Colonic mucosa (tissue), 4 donors: Measurements from ENCODE around the gene MIPOL1. TPM values are rescaled to one million over a fixed set of nuclear protein-coding genes. Genes with fewer than 3 reads are reported as not detected.
"Not testable (repeated sequence)": the region's sequence is repeated elsewhere in the genome, so short reads cannot be mapped to it uniquely, and the experiment has no call there.

Source experiments
- DNase-seq: peaks from one replicate; pipeline ENCODE4 v3.0.0-alpha.2; 2020
- H3K27ac ChIP-seq: fragments of 200-600 bp; one replicate; pipeline ENCODE4 v1.8.0; 2021
- H3K27me3 ChIP-seq: fragments of 200-600 bp; one replicate; pipeline ENCODE4 v1.8.0; 2021
- H3K36me3 ChIP-seq: fragments of 200-600 bp; one replicate; pipeline ENCODE4 v1.8.0; 2021
- H3K4me1 ChIP-seq: fragments of 200-600 bp; one replicate; pipeline ENCODE4 v1.8.0; 2021; ENCODE audit warnings: mild to moderate bottlenecking
- H3K4me3 ChIP-seq: fragments of 200-600 bp; one replicate; pipeline ENCODE4 v1.8.0; 2021
- H3K9ac ChIP-seq, 2 donors: one replicate each; pipeline ENCODE4 v1.7.0; 2013; ENCODE audit warnings: control low read depth in 2 of 2, low read depth in 2 of 2, low read length in 2 of 2
- H3K9me3 ChIP-seq: fragments of 200-600 bp; one replicate; pipeline ENCODE4 v1.8.0; 2021
- intact Hi-C: fragments of 100-400 bp; cut with DNase I; formaldehyde crosslinking; loops from one replicate; pipeline ENCODE4 v1.14.1; 2022
- total RNA-seq, 2 donors: library from RNA; stranded (reverse); fragmentation: NEBNext Ultra II Directional in 1 of 2; extraction: Animal tissue kit (Norgen Biotek cat#: 25700) in 1 of 2; gene quantifications; one replicate each; pipeline ENCODE4 v1.2.1, GENCODE V29; 2021
- TF ChIP-seq, protein P1 (sequence below): fragments of 200-600 bp; IDR thresholded peaks from one replicate; pipeline ENCODE4 v1.8.0; 2022; ENCODE audit warnings: antibody characterized with exemption, mild to moderate bottlenecking
- donor health status: healthy.
- donor health status: DM: no; HTN: no; CAD: no.
- donor health status: DM: no; HTN: no; CAD: no.

MIPOL1 gene
- total RNA-seq, 2 donors from 2014 or later, result 4.9 to 7.7 TPM

DNA sequence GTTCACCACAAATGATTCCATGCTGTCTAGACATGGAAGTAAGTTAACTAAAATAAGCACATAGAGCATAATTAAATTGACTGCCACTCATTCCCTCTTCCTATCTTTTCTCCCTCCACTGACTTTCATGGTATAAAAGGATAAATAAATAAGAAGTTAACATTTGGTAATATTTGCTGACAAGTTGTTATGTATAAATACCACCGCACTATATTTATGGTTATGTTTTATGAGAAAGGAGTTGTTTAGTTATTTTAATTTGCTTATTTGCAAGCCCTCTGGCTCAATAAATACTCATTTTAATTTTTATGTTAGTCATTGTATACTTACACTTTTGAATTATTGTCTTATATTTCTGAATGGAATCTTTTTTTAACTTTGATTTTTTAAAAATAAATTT, 113.5 kb downstream of the MIPOL1 start:
- no peak for DNase-seq
- Histone ChIP-seq H3K27me3 (no peaks in the 10 kb centered on the region), H3K4me1 (no peaks in the 10 kb centered on the region), H3K27ac (no peak overlapping the region), H3K36me3 (no peaks in the 10 kb centered on the region), H3K9me3 (no peaks in the 10 kb centered on the region), H3K4me3 (no peak overlapping the region), H3K9ac (no peak overlapping the region)
- intact Hi-C loops, result no loop called here
- TF ChIP-seq, protein P1, sequence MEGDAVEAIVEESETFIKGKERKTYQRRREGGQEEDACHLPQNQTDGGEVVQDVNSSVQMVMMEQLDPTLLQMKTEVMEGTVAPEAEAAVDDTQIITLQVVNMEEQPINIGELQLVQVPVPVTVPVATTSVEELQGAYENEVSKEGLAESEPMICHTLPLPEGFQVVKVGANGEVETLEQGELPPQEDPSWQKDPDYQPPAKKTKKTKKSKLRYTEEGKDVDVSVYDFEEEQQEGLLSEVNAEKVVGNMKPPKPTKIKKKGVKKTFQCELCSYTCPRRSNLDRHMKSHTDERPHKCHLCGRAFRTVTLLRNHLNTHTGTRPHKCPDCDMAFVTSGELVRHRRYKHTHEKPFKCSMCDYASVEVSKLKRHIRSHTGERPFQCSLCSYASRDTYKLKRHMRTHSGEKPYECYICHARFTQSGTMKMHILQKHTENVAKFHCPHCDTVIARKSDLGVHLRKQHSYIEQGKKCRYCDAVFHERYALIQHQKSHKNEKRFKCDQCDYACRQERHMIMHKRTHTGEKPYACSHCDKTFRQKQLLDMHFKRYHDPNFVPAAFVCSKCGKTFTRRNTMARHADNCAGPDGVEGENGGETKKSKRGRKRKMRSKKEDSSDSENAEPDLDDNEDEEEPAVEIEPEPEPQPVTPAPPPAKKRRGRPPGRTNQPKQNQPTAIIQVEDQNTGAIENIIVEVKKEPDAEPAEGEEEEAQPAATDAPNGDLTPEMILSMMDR, result no peak

GRCh38 chr14:37318938-37319337, 121.2 kb downstream of the MIPOL1 start:
- H3K36me3 ChIP-seq, result no peaks in the 10 kb centered on the region
- no peaks in the 10 kb centered on the region for H3K9me3 ChIP-seq
- TF ChIP-seq, protein P1, result no peak
- no peak overlapping the region for H3K27ac ChIP-seq
- no peak overlapping the region for H3K4me3 ChIP-seq
- H3K4me1 ChIP-seq, result no peaks in the 10 kb centered on the region
- intact Hi-C loops, result no loop called here
- no peak overlapping the region for H3K9ac ChIP-seq
- DNase-seq, result no peak
- no peaks in the 10 kb centered on the region for H3K27me3 ChIP-seq

- DNase-seq, result no peak
- intact Hi-C loops, result no loop called here
- Histone ChIP-seq H3K27ac (no peak overlapping the region), H3K9me3 (no peaks in the 10 kb centered on the region), H3K36me3 (no peaks in the 10 kb centered on the region), H3K4me3 (no peak overlapping the region), H3K9ac (no peak overlapping the region), H3K4me1 (no peaks in the 10 kb centered on the region), H3K27me3 (no peaks in the 10 kb centered on the region)
- TF ChIP-seq, protein P1, result no peak
These were observed 122.4 kb downstream of the MIPOL1 start for GRCh38 chr14:37320106-37320505.

DNA sequence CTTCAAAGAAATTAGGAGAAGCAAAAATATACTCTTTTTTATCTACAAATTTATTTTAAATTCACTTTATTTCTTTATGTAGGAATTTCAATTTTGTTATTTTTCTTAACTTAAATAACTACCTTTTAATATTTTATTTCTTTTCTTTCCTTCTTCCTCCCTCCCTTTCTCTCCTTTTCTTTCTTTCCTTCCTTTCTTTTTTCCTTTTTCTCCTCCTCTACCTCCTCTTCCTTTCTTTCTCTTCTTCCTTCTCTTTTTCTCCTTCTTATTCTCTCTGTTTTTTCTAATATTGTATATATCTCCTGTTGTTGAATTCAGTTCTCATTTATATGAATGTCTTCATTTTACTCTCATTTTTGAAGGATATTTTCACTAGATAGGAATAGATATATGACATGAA, 127.6 kb downstream of the MIPOL1 start:
- intact Hi-C loops, result no loop called here
- Histone ChIP-seq H3K4me3 (no peak overlapping the region), H3K27me3 (no peaks in the 10 kb centered on the region), H3K36me3 (no peaks in the 10 kb centered on the region), H3K9me3 (no peaks in the 10 kb centered on the region), H3K4me1 (no peaks in the 10 kb centered on the region), H3K27ac (no peak overlapping the region), H3K9ac (no peak overlapping the region)
- no peak for DNase-seq
- TF ChIP-seq, protein P1, result no peak

- no peaks in the 10 kb centered on the region for H3K27me3 ChIP-seq
- H3K4me1 ChIP-seq, result no peaks in the 10 kb centered on the region
- H3K4me3 ChIP-seq, result no peak overlapping the region
- DNase-seq, result no peak
- TF ChIP-seq, protein P1, result no peak
- intact Hi-C loops, result no loop called here
- no peaks in the 10 kb centered on the region for H3K9me3 ChIP-seq
- no peak overlapping the region for H3K27ac ChIP-seq
- no peak overlapping the region for H3K9ac ChIP-seq
- no peaks in the 10 kb centered on the region for H3K36me3 ChIP-seq
These were observed 128.7 kb downstream of the MIPOL1 start for GRCh38 chr14:37326434-37326833.

- intact Hi-C loops, result not testable (repeated sequence)
These were observed 130.2 kb downstream of the MIPOL1 start for GRCh38 chr14:37327933-37328332.

More at GRCh38 chr14:37327933-37328332, 130.2 kb downstream of the MIPOL1 start:
- not testable (repeated sequence) for H3K4me3 ChIP-seq, H3K9me3 ChIP-seq, H3K4me1 ChIP-seq, H3K27ac ChIP-seq, DNase-seq, H3K9ac ChIP-seq, H3K36me3 ChIP-seq, H3K27me3 ChIP-seq
